Type B pancreatic cell (in vitro differentiated cells): ENCODE results near the gene AK5. TPM values are rescaled to one million over a fixed set of nuclear protein-coding genes. Genes with fewer than 3 reads are reported as not detected.
A peak's percentile ranks its signal among the peaks of the same experiment; 100 is the strongest.
"Not testable (repeated sequence)": the region's sequence is repeated elsewhere in the genome, so short reads cannot be mapped to it uniquely, and the experiment has no call there.

Experiments used
- DNase-seq: peaks from one replicate; pipeline ENCODE4 v3.0.0; 2021; ENCODE audit warnings: mixed read lengths; ENCODE audit not compliant: unreplicated experiment; ENCODE audit errors: extremely low spot score
- H3K27ac Mint-ChIP-seq: 2 replicates; pipeline ENCODE4 v1.8.0; 2021; ENCODE audit warnings: mild to moderate bottlenecking, mixed read lengths
- H3K27me3 Mint-ChIP-seq: 2 replicates; pipeline ENCODE4 v1.8.0; 2021; ENCODE audit warnings: mixed read lengths
- H3K36me3 Mint-ChIP-seq: 2 replicates; pipeline ENCODE4 v1.8.0; 2021; ENCODE audit warnings: mixed read lengths
- H3K4me1 Mint-ChIP-seq: one replicate; pipeline ENCODE4 v1.8.0; 2021; ENCODE audit warnings: mixed read lengths; ENCODE audit not compliant: unreplicated experiment
- H3K4me3 Mint-ChIP-seq: 2 replicates; pipeline ENCODE4 v1.8.0; 2021; ENCODE audit warnings: mild to moderate bottlenecking, mixed read lengths
- H3K9me3 Mint-ChIP-seq: 2 replicates; pipeline ENCODE4 v1.8.0; 2021; ENCODE audit warnings: mixed read lengths
- total RNA-seq: library from RNA; stranded (reverse); gene quantifications from 2 replicates; pipeline ENCODE4 v1.2.1, GENCODE V29; 2021; ENCODE audit warnings: low replicate concordance
- TF ChIP-seq, protein P1 (sequence below): fragments of 200-600 bp; sonication (generic); conservative IDR thresholded peaks from 2 replicates; pipeline ENCODE4 v1.5.0; 2021; ENCODE audit warnings: antibody characterized with exemption, mild to moderate bottlenecking

AK5 gene
- total RNA-seq, 1 donor from 2014 or later, result 1.0 TPM

DNA sequence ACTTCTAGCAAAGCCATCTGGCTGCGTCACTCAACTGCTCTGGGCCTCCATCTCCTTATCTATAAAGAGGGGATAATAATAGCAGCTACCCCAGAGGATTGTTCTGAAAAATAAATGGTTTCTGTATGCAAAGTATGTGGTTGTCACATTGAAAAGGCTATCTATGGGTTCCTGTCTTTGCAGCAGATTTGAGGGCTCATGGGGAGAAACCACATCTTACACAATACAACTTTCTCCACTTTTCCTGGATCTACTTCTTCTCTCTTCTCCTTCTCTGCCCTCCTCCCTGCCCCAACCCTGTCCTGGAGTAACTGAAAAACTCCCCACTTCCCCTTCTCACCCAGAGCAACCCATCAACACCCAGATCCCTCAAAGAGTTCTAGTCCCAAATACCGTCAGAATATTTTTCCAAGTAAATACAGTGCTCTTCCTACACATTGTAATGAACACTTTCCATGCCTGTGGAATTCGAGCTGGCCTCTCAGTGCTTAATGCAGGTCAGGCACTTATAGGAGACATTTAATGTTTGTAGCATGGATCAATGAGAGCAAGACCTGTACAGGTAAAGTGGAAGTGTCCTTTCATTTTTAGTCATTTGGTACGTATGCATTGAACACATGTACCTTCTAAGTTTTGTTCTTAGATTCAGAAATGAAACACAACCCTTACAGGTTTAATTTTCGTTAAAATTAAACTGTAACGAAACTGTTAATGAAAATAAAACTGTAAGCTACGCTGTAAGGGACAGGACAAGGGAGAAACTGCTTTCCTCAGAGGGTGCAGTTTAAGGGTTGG lies 131.9 kb downstream of the AK5 start:
- peaks cover 18% of the 10 kb centered on the region for H3K4me1 Mint-ChIP-seq
- H3K4me3 Mint-ChIP-seq, result no peak overlapping the region
- TF ChIP-seq, protein P1, sequence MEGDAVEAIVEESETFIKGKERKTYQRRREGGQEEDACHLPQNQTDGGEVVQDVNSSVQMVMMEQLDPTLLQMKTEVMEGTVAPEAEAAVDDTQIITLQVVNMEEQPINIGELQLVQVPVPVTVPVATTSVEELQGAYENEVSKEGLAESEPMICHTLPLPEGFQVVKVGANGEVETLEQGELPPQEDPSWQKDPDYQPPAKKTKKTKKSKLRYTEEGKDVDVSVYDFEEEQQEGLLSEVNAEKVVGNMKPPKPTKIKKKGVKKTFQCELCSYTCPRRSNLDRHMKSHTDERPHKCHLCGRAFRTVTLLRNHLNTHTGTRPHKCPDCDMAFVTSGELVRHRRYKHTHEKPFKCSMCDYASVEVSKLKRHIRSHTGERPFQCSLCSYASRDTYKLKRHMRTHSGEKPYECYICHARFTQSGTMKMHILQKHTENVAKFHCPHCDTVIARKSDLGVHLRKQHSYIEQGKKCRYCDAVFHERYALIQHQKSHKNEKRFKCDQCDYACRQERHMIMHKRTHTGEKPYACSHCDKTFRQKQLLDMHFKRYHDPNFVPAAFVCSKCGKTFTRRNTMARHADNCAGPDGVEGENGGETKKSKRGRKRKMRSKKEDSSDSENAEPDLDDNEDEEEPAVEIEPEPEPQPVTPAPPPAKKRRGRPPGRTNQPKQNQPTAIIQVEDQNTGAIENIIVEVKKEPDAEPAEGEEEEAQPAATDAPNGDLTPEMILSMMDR, result no peak
- no peak overlapping the region for H3K27ac Mint-ChIP-seq
- H3K9me3 Mint-ChIP-seq, result peaks cover 10% of the 10 kb centered on the region
- H3K36me3 Mint-ChIP-seq, result no peaks in the 10 kb centered on the region
- no peaks in the 10 kb centered on the region for H3K27me3 Mint-ChIP-seq
- no peak for DNase-seq

DNA sequence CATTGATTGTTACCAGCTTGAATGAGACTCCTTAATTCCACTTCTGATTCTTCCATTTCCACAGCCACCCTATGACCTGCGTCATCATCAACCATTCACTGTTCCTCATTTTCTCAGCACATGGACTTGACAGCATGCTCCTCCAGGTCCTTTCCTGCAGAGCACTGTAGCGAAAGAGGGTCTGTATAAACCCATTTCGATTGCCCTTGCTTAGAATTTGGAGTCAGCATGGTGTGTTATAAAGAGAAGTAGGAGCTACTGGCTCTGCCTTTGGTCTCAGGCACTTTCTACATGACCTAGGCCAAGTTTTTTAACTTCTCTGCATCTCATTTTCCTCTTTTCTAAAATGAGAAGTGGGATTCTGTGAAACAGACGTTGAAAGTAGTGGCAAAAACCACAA lies 133.8 kb downstream of the AK5 start:
- H3K36me3 Mint-ChIP-seq, result no peaks in the 10 kb centered on the region
- H3K4me1 Mint-ChIP-seq, result peaks cover 18% of the 10 kb centered on the region
- H3K27me3 Mint-ChIP-seq, result no peaks in the 10 kb centered on the region
- TF ChIP-seq, protein P1, result no peak
- H3K4me3 Mint-ChIP-seq, result no peak overlapping the region
- no peak overlapping the region for H3K27ac Mint-ChIP-seq
- peaks cover 6% of the 10 kb centered on the region for H3K9me3 Mint-ChIP-seq
- DNase-seq, result no peak

DNA sequence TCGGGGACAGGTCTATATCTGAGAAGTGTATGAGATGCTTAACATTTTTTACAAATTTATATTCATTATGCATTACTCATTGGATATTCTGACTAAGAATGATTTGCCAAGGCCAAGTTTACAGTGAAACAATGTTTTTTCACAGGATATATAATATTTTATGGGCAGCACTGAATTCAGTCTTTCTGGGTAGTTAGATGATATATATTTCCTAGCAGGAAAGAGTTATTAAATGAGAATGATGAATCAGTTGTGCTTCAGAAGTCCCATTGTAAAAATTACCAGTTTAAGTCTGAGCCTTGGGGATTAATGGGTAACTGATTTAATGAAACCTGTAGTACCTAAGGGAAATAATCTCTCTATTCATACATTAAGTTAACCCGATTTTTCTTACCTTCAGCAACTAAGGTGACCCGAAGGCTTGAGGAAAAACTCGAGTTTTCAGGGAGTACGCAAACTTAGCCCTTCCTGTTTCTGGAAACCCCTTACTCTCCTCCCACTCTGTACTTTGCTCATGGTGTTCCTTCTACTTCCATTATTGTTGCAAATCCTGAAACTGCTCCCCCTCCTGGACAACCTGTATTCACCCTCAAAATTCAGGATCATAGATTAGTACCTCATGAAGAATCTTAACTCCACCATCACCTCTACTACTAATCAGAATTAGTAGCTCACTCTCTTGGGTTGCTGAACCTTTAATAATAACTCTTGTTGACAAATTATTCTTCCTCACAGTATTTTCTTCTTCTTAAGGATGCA lies 135.1 kb downstream of the AK5 start:
- TF ChIP-seq, protein P1, result peak; percentile 60
- Mint-ChIP-seq H3K36me3 (no peaks in the 10 kb centered on the region), H3K27me3 (no peaks in the 10 kb centered on the region), H3K4me3 (no peak overlapping the region), H3K9me3 (peaks cover 6% of the 10 kb centered on the region), H3K4me1 (peaks cover 18% of the 10 kb centered on the region), H3K27ac (no peak overlapping the region)
- DNase-seq, result no peak

DNA sequence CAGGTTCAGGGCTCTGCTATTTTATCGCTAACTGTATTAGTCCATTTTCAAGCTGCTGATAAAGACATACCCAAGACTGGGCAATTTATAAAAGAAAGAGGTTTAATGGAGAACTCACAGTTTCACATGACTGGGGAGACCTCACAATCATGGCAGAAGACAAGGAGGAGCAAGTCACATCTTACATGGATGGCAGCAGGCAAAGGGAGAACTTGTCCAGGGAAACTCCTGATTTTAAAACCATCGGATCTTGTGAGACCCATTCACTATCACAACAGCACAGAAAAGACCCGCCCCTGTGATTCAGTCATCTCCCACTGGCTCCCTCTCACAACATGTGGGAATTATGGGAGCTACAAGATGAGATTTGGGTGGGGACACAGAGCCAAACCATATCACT lies 136.2 kb downstream of the AK5 start:
- H3K9me3 Mint-ChIP-seq, H3K4me3 Mint-ChIP-seq, H3K4me1 Mint-ChIP-seq, H3K36me3 Mint-ChIP-seq, H3K27me3 Mint-ChIP-seq, H3K27ac Mint-ChIP-seq, DNase-seq: not testable (repeated sequence)

DNA sequence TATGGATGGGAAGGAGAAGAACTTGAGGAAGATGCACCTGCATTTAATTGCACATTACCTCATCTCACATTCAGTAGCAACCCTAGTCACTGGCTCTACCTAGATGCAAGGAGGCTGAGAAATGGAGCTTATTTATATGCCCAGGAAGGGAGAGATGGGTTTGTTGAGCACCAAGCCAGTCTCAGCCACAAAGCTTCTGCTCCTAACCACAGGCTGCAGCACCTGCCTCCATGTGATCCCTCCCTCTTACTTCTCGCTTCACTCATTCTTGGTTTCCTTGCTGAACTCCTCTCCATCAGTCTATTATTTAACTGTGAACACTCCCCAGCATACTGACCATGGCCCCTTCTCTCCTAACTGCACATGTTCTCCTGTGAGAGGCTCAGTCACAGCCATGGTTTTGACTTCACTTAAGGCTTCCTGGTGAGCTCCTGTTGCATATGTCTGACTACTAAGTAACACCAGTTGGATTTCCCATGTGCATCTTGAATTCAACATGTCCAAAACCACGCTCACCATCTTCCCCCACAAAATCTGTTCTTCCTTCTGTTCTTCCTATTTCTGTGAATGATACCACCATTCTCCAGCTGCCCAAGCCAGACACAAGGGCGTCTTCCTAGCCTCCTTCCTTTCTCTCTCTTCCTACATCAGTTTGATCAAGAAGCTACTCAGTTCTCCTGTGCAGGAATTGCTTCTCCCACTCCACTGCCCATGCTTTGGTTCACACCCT lies 139.8 kb downstream of the AK5 start:
- Mint-ChIP-seq H3K4me1 (no peaks in the 10 kb centered on the region), H3K27me3 (no peaks in the 10 kb centered on the region), H3K4me3 (no peak overlapping the region), H3K36me3 (no peaks in the 10 kb centered on the region), H3K27ac (no peak overlapping the region), H3K9me3 (peaks cover 6% of the 10 kb centered on the region)
- no peak for DNase-seq
- TF ChIP-seq, protein P1, result no peak
